Measurements from ENCODE around the gene SAXO1. TPM values are rescaled to one million over a fixed set of nuclear protein-coding genes. Genes with fewer than 3 reads are reported as not detected.

The SAXO1 gene
- polyA plus RNA-seq, 1 donor from 2014 or later = not detected

DNA sequence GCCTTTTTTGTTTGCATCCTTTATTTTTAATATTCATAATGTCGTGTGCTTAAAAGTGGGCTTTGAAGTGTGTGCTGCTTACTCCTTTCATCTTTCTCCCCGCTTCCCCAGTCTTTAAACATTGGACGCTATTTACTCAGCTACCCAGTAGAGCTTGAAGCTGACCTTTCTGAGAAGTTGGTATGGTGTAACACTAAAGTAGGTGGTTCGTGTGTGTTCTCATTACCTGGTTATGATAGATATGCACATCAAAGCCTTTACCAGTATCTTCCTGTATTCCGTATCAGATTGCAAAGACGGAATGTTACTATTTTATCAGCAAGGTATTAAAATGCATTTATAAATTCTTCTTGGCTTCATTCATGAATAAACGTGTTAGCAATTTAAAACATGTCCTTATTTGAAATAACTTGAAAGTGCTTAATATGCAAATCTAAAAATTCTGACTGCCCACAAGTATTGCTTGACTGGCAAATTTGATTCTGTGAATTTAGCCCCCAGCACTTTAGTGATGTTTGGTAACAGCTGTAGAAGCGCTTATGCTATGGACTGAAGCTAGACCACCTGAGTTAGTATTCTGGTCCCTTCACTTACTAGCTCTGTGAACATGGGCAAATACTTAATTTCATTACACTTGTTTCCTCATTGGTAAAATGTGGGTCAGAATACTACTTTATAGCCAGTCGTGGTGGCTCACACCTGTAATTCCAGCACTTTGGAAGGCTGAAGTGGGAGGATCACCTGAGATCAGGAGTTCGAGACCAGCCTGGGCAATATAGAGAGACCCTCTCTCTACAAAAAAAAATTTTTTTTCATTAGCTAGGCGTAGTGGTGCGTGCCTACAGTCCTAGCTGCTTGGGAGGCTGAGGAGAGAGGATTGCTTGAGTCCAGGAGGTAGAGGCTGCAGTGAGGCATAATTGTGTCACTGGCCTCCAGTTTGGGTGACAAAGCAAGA is 17.9 kb upstream of the SAXO1 start:
- Histone ChIP-seq H3K79me2 (replicated peaks; ENCODE audit: insufficient read depth, low read length) (peaks cover 33% of the 10 kb centered on the region), H3K36me3 (ENCODE audit: insufficient read depth, low read length) (peaks cover 6% of the 10 kb centered on the region), H3K9ac (ENCODE audit: low read length) (peak overlapping the region; percentile 97), H3K9me2 (ENCODE audit: insufficient read depth, low read length) (no peaks in the 10 kb centered on the region), H3K4me3 (ENCODE audit: low read length) (peak overlapping the region; percentile 94), H3K27ac (ENCODE audit: low read length) (peak overlapping the region; percentile 94), H3K9me3 (ENCODE audit: low read length) (no peaks in the 10 kb centered on the region), H4K20me1 (ENCODE audit: insufficient read depth) (no peaks in the 10 kb centered on the region), H3K4me2 (ENCODE audit: low read length) (peak overlapping the region; percentile 85), H2AFZ (ENCODE audit: low read depth, low read length) (no peak overlapping the region), H3F3A (ENCODE audit: insufficient read depth, low read length, poor library complexity, severe bottlenecking) (no peaks in the 10 kb centered on the region), H3K27me3 (ENCODE audit: insufficient read depth, low read depth, low read length) (no peaks in the 10 kb centered on the region)
- no peak for TF ChIP-seq EZH2 (IDR thresholded peaks at IDR 0.05; ENCODE audit: borderline replicate concordance, insufficient read depth, low read length, poor library complexity, severe bottlenecking)
- TF ChIP-seq MXI1 (conservative IDR thresholded peaks at IDR 0.05; ENCODE audit: poor library complexity, severe bottlenecking) = no peak
- TF ChIP-seq, protein P1, sequence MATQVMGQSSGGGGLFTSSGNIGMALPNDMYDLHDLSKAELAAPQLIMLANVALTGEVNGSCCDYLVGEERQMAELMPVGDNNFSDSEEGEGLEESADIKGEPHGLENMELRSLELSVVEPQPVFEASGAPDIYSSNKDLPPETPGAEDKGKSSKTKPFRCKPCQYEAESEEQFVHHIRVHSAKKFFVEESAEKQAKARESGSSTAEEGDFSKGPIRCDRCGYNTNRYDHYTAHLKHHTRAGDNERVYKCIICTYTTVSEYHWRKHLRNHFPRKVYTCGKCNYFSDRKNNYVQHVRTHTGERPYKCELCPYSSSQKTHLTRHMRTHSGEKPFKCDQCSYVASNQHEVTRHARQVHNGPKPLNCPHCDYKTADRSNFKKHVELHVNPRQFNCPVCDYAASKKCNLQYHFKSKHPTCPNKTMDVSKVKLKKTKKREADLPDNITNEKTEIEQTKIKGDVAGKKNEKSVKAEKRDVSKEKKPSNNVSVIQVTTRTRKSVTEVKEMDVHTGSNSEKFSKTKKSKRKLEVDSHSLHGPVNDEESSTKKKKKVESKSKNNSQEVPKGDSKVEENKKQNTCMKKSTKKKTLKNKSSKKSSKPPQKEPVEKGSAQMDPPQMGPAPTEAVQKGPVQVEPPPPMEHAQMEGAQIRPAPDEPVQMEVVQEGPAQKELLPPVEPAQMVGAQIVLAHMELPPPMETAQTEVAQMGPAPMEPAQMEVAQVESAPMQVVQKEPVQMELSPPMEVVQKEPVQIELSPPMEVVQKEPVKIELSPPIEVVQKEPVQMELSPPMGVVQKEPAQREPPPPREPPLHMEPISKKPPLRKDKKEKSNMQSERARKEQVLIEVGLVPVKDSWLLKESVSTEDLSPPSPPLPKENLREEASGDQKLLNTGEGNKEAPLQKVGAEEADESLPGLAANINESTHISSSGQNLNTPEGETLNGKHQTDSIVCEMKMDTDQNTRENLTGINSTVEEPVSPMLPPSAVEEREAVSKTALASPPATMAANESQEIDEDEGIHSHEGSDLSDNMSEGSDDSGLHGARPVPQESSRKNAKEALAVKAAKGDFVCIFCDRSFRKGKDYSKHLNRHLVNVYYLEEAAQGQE (IDR thresholded peaks at IDR 0.05; ENCODE audit: borderline replicate concordance) = no peak
- TF ChIP-seq RAD21 (conservative IDR thresholded peaks at IDR 0.05) = no peak
- TF ChIP-seq SMC3 (conservative IDR thresholded peaks at IDR 0.05; ENCODE audit: poor library complexity) = no peak
- TF ChIP-seq, protein P2, sequence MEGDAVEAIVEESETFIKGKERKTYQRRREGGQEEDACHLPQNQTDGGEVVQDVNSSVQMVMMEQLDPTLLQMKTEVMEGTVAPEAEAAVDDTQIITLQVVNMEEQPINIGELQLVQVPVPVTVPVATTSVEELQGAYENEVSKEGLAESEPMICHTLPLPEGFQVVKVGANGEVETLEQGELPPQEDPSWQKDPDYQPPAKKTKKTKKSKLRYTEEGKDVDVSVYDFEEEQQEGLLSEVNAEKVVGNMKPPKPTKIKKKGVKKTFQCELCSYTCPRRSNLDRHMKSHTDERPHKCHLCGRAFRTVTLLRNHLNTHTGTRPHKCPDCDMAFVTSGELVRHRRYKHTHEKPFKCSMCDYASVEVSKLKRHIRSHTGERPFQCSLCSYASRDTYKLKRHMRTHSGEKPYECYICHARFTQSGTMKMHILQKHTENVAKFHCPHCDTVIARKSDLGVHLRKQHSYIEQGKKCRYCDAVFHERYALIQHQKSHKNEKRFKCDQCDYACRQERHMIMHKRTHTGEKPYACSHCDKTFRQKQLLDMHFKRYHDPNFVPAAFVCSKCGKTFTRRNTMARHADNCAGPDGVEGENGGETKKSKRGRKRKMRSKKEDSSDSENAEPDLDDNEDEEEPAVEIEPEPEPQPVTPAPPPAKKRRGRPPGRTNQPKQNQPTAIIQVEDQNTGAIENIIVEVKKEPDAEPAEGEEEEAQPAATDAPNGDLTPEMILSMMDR (IDR thresholded peaks at IDR 0.05; ENCODE audit: poor library complexity, severe bottlenecking) = no peak
- no peak for TF ChIP-seq TAF1 (IDR thresholded peaks at IDR 0.05; ENCODE audit: low read depth)
- no peak for TF ChIP-seq POLR2AphosphoS5 (IDR thresholded peaks at IDR 0.05)
- TF ChIP-seq EP300 (conservative IDR thresholded peaks at IDR 0.05; ENCODE audit: poor library complexity, severe bottlenecking) = no peak

- TF ChIP-seq MXI1 (conservative IDR thresholded peaks at IDR 0.05; ENCODE audit: poor library complexity, severe bottlenecking) (no peak), POLR2AphosphoS5 (IDR thresholded peaks at IDR 0.05) (no peak), EZH2 (IDR thresholded peaks at IDR 0.05; ENCODE audit: borderline replicate concordance, insufficient read depth, low read length, poor library complexity, severe bottlenecking) (no peak), EP300 (conservative IDR thresholded peaks at IDR 0.05; ENCODE audit: poor library complexity, severe bottlenecking) (no peak), RAD21 (conservative IDR thresholded peaks at IDR 0.05) (no peak), SMC3 (conservative IDR thresholded peaks at IDR 0.05; ENCODE audit: poor library complexity) (no peak), TAF1 (IDR thresholded peaks at IDR 0.05; ENCODE audit: low read depth) (no peak)
- TF ChIP-seq, protein P2 (IDR thresholded peaks at IDR 0.05; ENCODE audit: poor library complexity, severe bottlenecking) = no peak
- TF ChIP-seq, protein P1 (IDR thresholded peaks at IDR 0.05; ENCODE audit: borderline replicate concordance) = no peak
- Histone ChIP-seq H4K20me1 (ENCODE audit: insufficient read depth) (no peaks in the 10 kb centered on the region), H3K36me3 (ENCODE audit: insufficient read depth, low read length) (peaks cover 6% of the 10 kb centered on the region), H3K4me2 (ENCODE audit: low read length) (peak overlapping the region; percentile 85), H3K9ac (ENCODE audit: low read length) (peak overlapping the region; percentile 97), H3K27me3 (ENCODE audit: insufficient read depth, low read depth, low read length) (no peaks in the 10 kb centered on the region), H3F3A (ENCODE audit: insufficient read depth, low read length, poor library complexity, severe bottlenecking) (no peaks in the 10 kb centered on the region), H3K79me2 (replicated peaks; ENCODE audit: insufficient read depth, low read length) (peaks cover 33% of the 10 kb centered on the region), H3K4me3 (ENCODE audit: low read length) (peak overlapping the region; percentile 94), H3K27ac (ENCODE audit: low read length) (peak overlapping the region; percentile 94), H3K9me2 (ENCODE audit: insufficient read depth, low read length) (no peaks in the 10 kb centered on the region), H3K9me3 (ENCODE audit: low read length) (no peaks in the 10 kb centered on the region), H2AFZ (ENCODE audit: low read depth, low read length) (peak overlapping the region; percentile 86)
These were observed 17.1 kb upstream of the SAXO1 start for GRCh38 chr9:19049917-19050636.

All from neural cell (in vitro differentiated cells).